DND-41 (cell line): Measurements from ENCODE around the gene TRIM43B.

ENCODE experiments used
- CTCF ChIP-seq: IDR thresholded peaks from 2 replicates; pipeline ENCODE4 v1.5.1; 2012; ENCODE audit warnings: borderline replicate concordance, low read length, moderate library complexity, mild to moderate bottlenecking; ENCODE audit not compliant: poor library complexity, severe bottlenecking; ENCODE audit errors: extremely low read depth
- EZH2 ChIP-seq: IDR thresholded peaks from 3 replicates; pipeline ENCODE4 v1.6.1; 2012; ENCODE audit warnings: borderline replicate concordance, low read depth, mild to moderate bottlenecking, moderate library complexity, low read length, inconsistent platforms; ENCODE audit not compliant: severe bottlenecking

GRCh38 chr2:95530734-95531133 lies 46.2 kb upstream of the TRIM43B start:
- no peak for TF ChIP-seq CTCF
- TF ChIP-seq EZH2 = no peak
